Keratinocyte (primary cell): Measurements from ENCODE around the gene KCNK5. TPM values are rescaled to one million over a fixed set of nuclear protein-coding genes. Genes with fewer than 3 reads are reported as not detected.

Experiments
- DNase-seq: peaks from one replicate; pipeline ENCODE4 v3.0.0-alpha.2; 2011; ENCODE audit warnings: low read depth, missing footprints, low spot score
- FAIRE-seq: peaks from 2 replicates; lab custom pipeline; 2011; peaks lifted over from hg19 to GRCh38; lab: Jason Lieb, UNC
- H2AFZ ChIP-seq: 2 replicates; pipeline ENCODE4 v1.6.0; 2012; ENCODE audit warnings: low read length, control low read depth, inconsistent platforms; ENCODE audit not compliant: control insufficient read depth
- H3K27ac ChIP-seq: 2 replicates; pipeline ENCODE4 v1.5.1; 2011; ENCODE audit warnings: low read length; ENCODE audit not compliant: control insufficient read depth, insufficient read depth
- H3K27me3 ChIP-seq: 3 replicates; pipeline ENCODE4 v1.6.0; 2011; ENCODE audit warnings: low read length; ENCODE audit not compliant: control insufficient read depth, insufficient read depth; ENCODE audit errors: extremely low read depth
- H3K36me3 ChIP-seq, 2 experiments: 2 replicates in 1 of 2; 3 replicates in 1 of 2; pipeline ENCODE4 v1.5.1; 2011; ENCODE audit warnings: low read length in 2 of 2, mild to moderate bottlenecking in 1 of 2; ENCODE audit not compliant: control insufficient read depth in 2 of 2, insufficient read depth in 2 of 2; ENCODE audit errors: extremely low read depth in 1 of 2
- H3K4me1 ChIP-seq: 3 replicates; pipeline ENCODE4 v1.5.1; 2011; ENCODE audit warnings: low read length; ENCODE audit not compliant: control insufficient read depth, insufficient read depth; ENCODE audit errors: extremely low read depth
- H3K4me2 ChIP-seq: 3 replicates; pipeline ENCODE4 v1.6.0; 2011; ENCODE audit warnings: low read depth, low read length; ENCODE audit not compliant: control insufficient read depth, insufficient read depth; ENCODE audit errors: extremely low read depth
- H3K4me3 ChIP-seq, 3 experiments: fragments of 200-600 bp in 1 of 3; sonication (generic) in 1 of 3; 2 replicates in 2 of 3; 3 replicates in 1 of 3; pipeline ENCODE4 v1.5.1; 2011 to 2016; ENCODE audit warnings: low read length in 3 of 3, mild to moderate bottlenecking in 3 of 3, control low read depth in 2 of 3, inconsistent platforms in 1 of 3, low read depth in 1 of 3, mixed read lengths in 1 of 3, mixed run types in 1 of 3, moderate library complexity in 1 of 3; ENCODE audit not compliant: control insufficient read depth in 2 of 3, insufficient read depth in 2 of 3; ENCODE audit errors: extremely low read depth in 1 of 3
- H3K79me2 ChIP-seq: 2 replicates; pipeline ENCODE4 v1.6.0; 2012; ENCODE audit warnings: low read length; ENCODE audit not compliant: control insufficient read depth, insufficient read depth
- H3K9ac ChIP-seq: 3 replicates; pipeline ENCODE4 v1.6.0; 2011; ENCODE audit warnings: low read length; ENCODE audit not compliant: control insufficient read depth, insufficient read depth; ENCODE audit errors: extremely low read depth
- H3K9me1 ChIP-seq: 3 replicates; pipeline ENCODE4 v1.6.0; 2011; ENCODE audit warnings: low read length; ENCODE audit not compliant: control insufficient read depth, insufficient read depth; ENCODE audit errors: extremely low read depth
- H3K9me3 ChIP-seq: 2 replicates; pipeline ENCODE4 v1.5.1; 2012; ENCODE audit warnings: low read depth, low read length; ENCODE audit not compliant: control insufficient read depth
- H4K20me1 ChIP-seq: 3 replicates; pipeline ENCODE4 v1.6.0; 2011; ENCODE audit warnings: low read length; ENCODE audit not compliant: control insufficient read depth, insufficient read depth; ENCODE audit errors: extremely low read depth
- CTCF ChIP-seq, 3 experiments: IDR thresholded peaks in 1 of 3; conservative IDR thresholded peaks in 1 of 3; optimal IDR thresholded peaks in 1 of 3; 2 replicates in 2 of 3; 3 replicates in 1 of 3; pipeline versions ENCODE3 to v1.5.1; 2011; ENCODE audit warnings: low read length in 3 of 3, mild to moderate bottlenecking in 3 of 3, moderate library complexity in 2 of 3, control low read depth in 1 of 3, inconsistent platforms in 1 of 3; ENCODE audit not compliant: insufficient read depth in 2 of 3; ENCODE audit errors: extremely low read depth in 1 of 3
- EZH2 ChIP-seq: IDR thresholded peaks from one replicate; pipeline ENCODE4 v1.6.1; 2012; ENCODE audit warnings: inconsistent platforms, mild to moderate bottlenecking, low read length, moderate library complexity
- dilution Hi-C: fragments of 300-500 bp; cut with MboI; formaldehyde crosslinking; loops from one replicate; pipeline ENCODE4 v1.7.0; 2020; ENCODE audit warnings: low sequenced_read_pairs; ENCODE audit not compliant: extremely low pct_ligation_motif_present
- polyA plus RNA-seq, 5 experiments: library from polyadenylated mRNA; depleted of rRNA in 3 of 5; stranded (reverse) in 3 of 5; stranded (forward) in 1 of 5; unstranded in 1 of 5; fragments of >200 nt; gene quantifications; 1 replicate in 1 of 5; 2 replicates in 3 of 5; 3 replicates in 1 of 5; pipeline versions ENCODE4 v1.2.1 to v1.2.3, GENCODE V29; 2011 to 2012; ENCODE audit warnings: missing spikeins in 2 of 5, low read depth in 1 of 5, low replicate concordance in 1 of 5

Gene KCNK5
- polyA plus RNA-seq, 1 donor (not counting 4 experiments of a cell fraction or from before 2014, with no cell fraction given) = not detected

GRCh38 chr6:39144481-39145173, 84.6 kb downstream of the KCNK5 start:
- no peak overlapping the region for H2AFZ ChIP-seq
- H3K9ac ChIP-seq = no peak overlapping the region
- no peak for TF ChIP-seq EZH2
- TF ChIP-seq CTCF (optimal IDR thresholded peaks at IDR 0.05 in 1 of 3, IDR thresholded peaks at IDR 0.05 in 1 of 3, conservative IDR thresholded peaks at IDR 0.05 in 1 of 3; ENCODE audit: extremely low read depth in 1 of 3, insufficient read depth in 2 of 3, low read length in 3 of 3) = no peak
- H3K4me3 ChIP-seq = no peak overlapping the region
- no peak for DNase-seq
- no peaks in the 10 kb centered on the region for H3K9me3 ChIP-seq
- peaks cover 6% of the 10 kb centered on the region for H3K27me3 ChIP-seq
- FAIRE-seq = no peak
- H3K9me1 ChIP-seq = no peaks in the 10 kb centered on the region
- H3K4me2 ChIP-seq = no peak overlapping the region
- no peaks in the 10 kb centered on the region for H4K20me1 ChIP-seq
- H3K79me2 ChIP-seq = no peaks in the 10 kb centered on the region
- no peaks in the 10 kb centered on the region for H3K36me3 ChIP-seq
- H3K4me1 ChIP-seq = peaks cover 7% of the 10 kb centered on the region
- H3K27ac ChIP-seq = no peak overlapping the region
- dilution Hi-C loops = no loop called here

GRCh38 chr6:39143238-39143930, 85.9 kb downstream of the KCNK5 start:
- no peak overlapping the region for H3K9ac ChIP-seq
- no peak for TF ChIP-seq EZH2
- TF ChIP-seq CTCF (optimal IDR thresholded peaks at IDR 0.05 in 1 of 3, IDR thresholded peaks at IDR 0.05 in 1 of 3, conservative IDR thresholded peaks at IDR 0.05 in 1 of 3; ENCODE audit: extremely low read depth in 1 of 3, insufficient read depth in 2 of 3, low read length in 3 of 3) = no peak
- dilution Hi-C loops = no loop called here
- peaks cover 7% of the 10 kb centered on the region for H3K4me1 ChIP-seq
- no peaks in the 10 kb centered on the region for H3K79me2 ChIP-seq
- peak overlapping the region; percentile 65 for H3K4me2 ChIP-seq
- no peaks in the 10 kb centered on the region for H3K9me3 ChIP-seq
- H3K9me1 ChIP-seq = no peaks in the 10 kb centered on the region
- peaks cover 6% of the 10 kb centered on the region for H3K27me3 ChIP-seq
- H3K27ac ChIP-seq = no peak overlapping the region
- peak overlapping the region in 2 of 3 experiments; percentile 23 to 38 for H3K4me3 ChIP-seq
- no peaks in the 10 kb centered on the region for H4K20me1 ChIP-seq
- DNase-seq (no peak), FAIRE-seq (peak; percentile 5)
- H3K36me3 ChIP-seq = no peaks in the 10 kb centered on the region
- peak overlapping the region; percentile 7 for H2AFZ ChIP-seq
